ENCODE data around the gene SPOPL.
"Not testable (repeated sequence)": the region's sequence is repeated elsewhere in the genome, so short reads cannot be mapped to it uniquely, and the experiment has no call there.

SPOPL gene

GRCh38 chr2:138531913-138532312, 30.3 kb downstream of the SPOPL start:
- no peak for DNase-seq

- DNase-seq: no peak
Observed at GRCh38 chr2:138534791-138535190, 33.2 kb downstream of the SPOPL start.

GRCh38 chr2:138536302-138536701, 34.7 kb downstream of the SPOPL start:
- DNase-seq: no peak

GRCh38 chr2:138536740-138537139, 35.2 kb downstream of the SPOPL start:
- DNase-seq: no peak

- DNase-seq: no peak
Observed at GRCh38 chr2:138537170-138537915, 35.8 kb downstream of the SPOPL start.

- not testable (repeated sequence) for DNase-seq
Observed at GRCh38 chr2:138544206-138544605, 42.6 kb downstream of the SPOPL start.

- no peak for DNase-seq
Observed at GRCh38 chr2:138548796-138549195, 47.2 kb downstream of the SPOPL start.

GRCh38 chr2:138550172-138550571, 48.6 kb downstream of the SPOPL start:
- DNase-seq: no peak

GRCh38 chr2:138550670-138551287, 49.2 kb downstream of the SPOPL start:
- no peak for DNase-seq

GRCh38 chr2:138554123-138554522, 52.6 kb downstream of the SPOPL start:
- DNase-seq: no peak

GRCh38 chr2:138559641-138560040, 58.1 kb downstream of the SPOPL start:
- no peak for DNase-seq

- DNase-seq: no peak
Observed at GRCh38 chr2:138564586-138565229, 63.1 kb downstream of the SPOPL start.

- no peak for DNase-seq
Observed at GRCh38 chr2:138565230-138565598, 63.6 kb downstream of the SPOPL start.

- no peak for DNase-seq
Observed at GRCh38 chr2:138572318-138572717, 70.7 kb downstream of the SPOPL start.

- DNase-seq: no peak
Observed at GRCh38 chr2:138577066-138577465, 75.5 kb downstream of the SPOPL start.

GRCh38 chr2:138579556-138579955, 78.0 kb downstream of the SPOPL start:
- no peak for DNase-seq

- no peak for DNase-seq
Observed at GRCh38 chr2:138581909-138582308, 80.3 kb downstream of the SPOPL start.

GRCh38 chr2:138589663-138590062, 88.1 kb downstream of the SPOPL start:
- no peak for DNase-seq

- DNase-seq: no peak
Observed at GRCh38 chr2:138596403-138596802, 94.8 kb downstream of the SPOPL start.

GRCh38 chr2:138600732-138601457, 99.3 kb downstream of the SPOPL start:
- no peak for DNase-seq

GRCh38 chr2:138601458-138602165, 100.0 kb downstream of the SPOPL start:
- no peak for DNase-seq

GRCh38 chr2:138602166-138602460, 100.5 kb downstream of the SPOPL start:
- no peak for DNase-seq

- DNase-seq: no peak
Observed at GRCh38 chr2:138607746-138608145, 106.2 kb downstream of the SPOPL start.

Data from stimulated activated naive CD4-positive, alpha-beta T cell (primary cell).